HG03439 (cell line): Measurements from ENCODE around the gene FREM1.
"Not testable (repeated sequence)": the region's sequence is repeated elsewhere in the genome, so short reads cannot be mapped to it uniquely, and the experiment has no call there.

Source experiments
- ATAC-seq: cut with Tn5 transposase; IDR thresholded peaks from one replicate; pipeline ENCODE4 v1.9.1; 2021; ENCODE audit warnings: mild to moderate bottlenecking, moderate library complexity; ENCODE audit not compliant: unreplicated experiment

The FREM1 gene

GRCh38 chr9:14909961-14910805 lies at the start of gene FREM1:
Gene FREM1, minus strand, starts transcription at chr9:14910428. Its CDS starts 41,451 bp downstream, at chr9:14868977.
- no peak for ATAC-seq

GRCh38 chr9:14958989-14959388 lies 48.8 kb upstream of the FREM1 start:
- ATAC-seq = no peak

- no peak for ATAC-seq
Measured at GRCh38 chr9:14957109-14957508, 46.9 kb upstream of the FREM1 start.

- ATAC-seq = no peak
Measured at GRCh38 chr9:14956208-14956607, 46.0 kb upstream of the FREM1 start.

GRCh38 chr9:14945351-14945750 lies 35.1 kb upstream of the FREM1 start:
- no peak for ATAC-seq

- ATAC-seq = no peak
Measured at GRCh38 chr9:14941501-14942405, 31.5 kb upstream of the FREM1 start.

GRCh38 chr9:14939378-14939777 lies 29.1 kb upstream of the FREM1 start:
- no peak for ATAC-seq

- no peak for ATAC-seq
Measured at GRCh38 chr9:14937216-14937615, 27.0 kb upstream of the FREM1 start.

GRCh38 chr9:14936491-14936890 lies 26.3 kb upstream of the FREM1 start:
- no peak for ATAC-seq

GRCh38 chr9:14935964-14936363 lies 25.7 kb upstream of the FREM1 start:
- no peak for ATAC-seq

- no peak for ATAC-seq
Measured at GRCh38 chr9:14935106-14935751, 25.0 kb upstream of the FREM1 start.

GRCh38 chr9:14932641-14933040 lies 22.4 kb upstream of the FREM1 start:
- ATAC-seq = no peak

GRCh38 chr9:14932231-14932630 lies 22.0 kb upstream of the FREM1 start:
- ATAC-seq = no peak

- ATAC-seq = no peak
Measured at GRCh38 chr9:14926941-14927624, 16.9 kb upstream of the FREM1 start.

GRCh38 chr9:14924230-14925219 lies 14.3 kb upstream of the FREM1 start:
- ATAC-seq = no peak

- no peak for ATAC-seq
Measured at GRCh38 chr9:14923701-14924100, 13.5 kb upstream of the FREM1 start.

- ATAC-seq = not testable (repeated sequence)
Measured at GRCh38 chr9:14920805-14921204, 10.6 kb upstream of the FREM1 start.

- ATAC-seq = no peak
Measured at GRCh38 chr9:14913366-14913765, 3.1 kb upstream of the FREM1 start.

- no peak for ATAC-seq
Measured at GRCh38 chr9:14912859-14913258, 2.6 kb upstream of the FREM1 start.

- no peak for ATAC-seq
Measured at GRCh38 chr9:14911046-14911445, 818 bp upstream of the FREM1 start.
